Common myeloid progenitor, CD34-positive (primary cell): ENCODE results near the gene NPIPA1.
"Not testable (repeated sequence)": the region's sequence is repeated elsewhere in the genome, so short reads cannot be mapped to it uniquely, and the experiment has no call there.

ENCODE experiments used
- CTCF ChIA-PET: fragments of 350-600 bp; sonication (Branson Sonifier 250); formaldehyde crosslinking; loops from one replicate; lab custom pipeline; 2021; ENCODE audit warnings: antibody characterized with exemption; lab: Charles Lee
- POLR2A ChIA-PET: fragments of 350-600 bp; sonication (Branson Sonifier 250); formaldehyde crosslinking; loops from one replicate; lab custom pipeline; 2021; ENCODE audit warnings: antibody characterized with exemption; lab: Charles Lee
- DNase-seq, 3 donors: peaks; one replicate each; pipeline versions ENCODE4 v3.0.0 to v3.0.0-alpha.2; 2013
- H3K27ac ChIP-seq, 2 experiments: 1 replicate in 1 of 2; 2 replicates in 1 of 2; pipeline ENCODE4 v1.7.0; 2013; ENCODE audit warnings: inconsistent platforms in 2 of 2, low read length in 2 of 2, mild to moderate bottlenecking in 2 of 2, low read depth in 1 of 2, moderate library complexity in 1 of 2; ENCODE audit not compliant: severe bottlenecking in 2 of 2, insufficient read depth in 1 of 2, poor library complexity in 1 of 2
- H3K27me3 ChIP-seq, 5 experiments: replicated peaks in 2 of 5; 1 replicate in 3 of 5; 2 replicates in 2 of 5; pipeline versions ENCODE4 v1.6.1 to v1.7.0; 2013; ENCODE audit warnings: low read length in 4 of 5, mild to moderate bottlenecking in 2 of 5, moderate library complexity in 2 of 5, inconsistent platforms in 1 of 5; ENCODE audit not compliant: insufficient read depth in 5 of 5, control insufficient read depth in 4 of 5
- H3K36me3 ChIP-seq, 4 experiments: 1 replicate in 2 of 4; 2 replicates in 2 of 4; pipeline versions ENCODE4 v1.6.1 to v1.7.0; 2013; ENCODE audit warnings: low read length in 3 of 4, control low read depth in 1 of 4, mild to moderate bottlenecking in 1 of 4; ENCODE audit not compliant: control insufficient read depth in 4 of 4, insufficient read depth in 4 of 4
- H3K4me1 ChIP-seq, 4 experiments: 1 replicate in 3 of 4; 2 replicates in 1 of 4; pipeline versions ENCODE4 v1.6.1 to v1.7.1; 2013; ENCODE audit warnings: low read length in 3 of 4, mild to moderate bottlenecking in 3 of 4, control low read depth in 1 of 4, inconsistent platforms in 1 of 4, moderate library complexity in 1 of 4; ENCODE audit not compliant: control insufficient read depth in 4 of 4, insufficient read depth in 4 of 4; ENCODE audit errors: control extremely low read depth in 1 of 4
- H3K4me3 ChIP-seq, 7 experiments: 1 replicate in 4 of 7; 2 replicates in 3 of 7; pipeline versions ENCODE4 v1.5.1 to v1.7.0; 2013; ENCODE audit warnings: mild to moderate bottlenecking in 7 of 7, low read length in 6 of 7, moderate library complexity in 6 of 7, inconsistent platforms in 2 of 7, low read depth in 2 of 7, control low read depth in 1 of 7; ENCODE audit not compliant: insufficient read depth in 4 of 7, control insufficient read depth in 1 of 7; ENCODE audit errors: extremely low read depth in 1 of 7
- H3K9me3 ChIP-seq, 5 experiments: 1 replicate in 4 of 5; 2 replicates in 1 of 5; pipeline versions ENCODE4 v1.6.1 to v1.7.1; 2013; ENCODE audit warnings: low read length in 4 of 5, mild to moderate bottlenecking in 2 of 5, inconsistent platforms in 1 of 5, low read depth in 1 of 5, moderate library complexity in 1 of 5; ENCODE audit not compliant: control insufficient read depth in 4 of 5, insufficient read depth in 2 of 5; ENCODE audit errors: control extremely low read depth in 1 of 5
- WGBS: methylation state at CpG from one replicate; pipeline ENCODE4 v1.1.5; 2013; ENCODE audit not compliant: insufficient coverage; 5-methylcytosine and 5-hydroxymethylcytosine counted together

The NPIPA1 gene

GRCh38 chr16:14922968-14923367 lies 14.3 kb upstream of the NPIPA1 start:
- CTCF ChIA-PET, H3K4me1 ChIP-seq, POLR2A ChIA-PET, H3K4me3 ChIP-seq, H3K27ac ChIP-seq, H3K36me3 ChIP-seq, H3K27me3 ChIP-seq, DNase-seq, H3K9me3 ChIP-seq: not testable (repeated sequence)
- WGBS: 100% methylated on average over 1 of the region's 16 CpGs

GRCh38 chr16:14923394-14924088 lies 13.7 kb upstream of the NPIPA1 start:
- H3K36me3 ChIP-seq, H3K4me3 ChIP-seq, H3K27ac ChIP-seq, CTCF ChIA-PET, H3K27me3 ChIP-seq, POLR2A ChIA-PET, DNase-seq, H3K9me3 ChIP-seq, H3K4me1 ChIP-seq: not testable (repeated sequence)
- no CpG with 5 or more reads among the region's 31 CpGs for WGBS

- no CpG with 5 or more reads among the region's 17 CpGs for WGBS
- DNase-seq, POLR2A ChIA-PET, H3K27ac ChIP-seq, H3K36me3 ChIP-seq, H3K4me3 ChIP-seq, H3K9me3 ChIP-seq, CTCF ChIA-PET, H3K27me3 ChIP-seq, H3K4me1 ChIP-seq: not testable (repeated sequence)
These were observed 12.9 kb upstream of the NPIPA1 start for GRCh38 chr16:14924359-14924758.

- POLR2A ChIA-PET, H3K4me3 ChIP-seq, H3K36me3 ChIP-seq, DNase-seq, H3K27ac ChIP-seq, H3K9me3 ChIP-seq, H3K27me3 ChIP-seq, H3K4me1 ChIP-seq, CTCF ChIA-PET: not testable (repeated sequence)
- WGBS: no CpG with 5 or more reads among the region's 18 CpGs
These were observed 12.3 kb upstream of the NPIPA1 start for GRCh38 chr16:14924982-14925381.

GRCh38 chr16:14928064-14928714 lies 9.1 kb upstream of the NPIPA1 start:
- H3K27me3 ChIP-seq: not testable (repeated sequence)

GRCh38 chr16:14929176-14929575 lies 8.1 kb upstream of the NPIPA1 start:
- DNase-seq, CTCF ChIA-PET, POLR2A ChIA-PET, H3K9me3 ChIP-seq, H3K27me3 ChIP-seq, H3K27ac ChIP-seq, H3K36me3 ChIP-seq, H3K4me1 ChIP-seq, H3K4me3 ChIP-seq: not testable (repeated sequence)
- WGBS: no CpG with 5 or more reads among the region's 26 CpGs

More at GRCh38 chr16:14928064-14928714, 9.1 kb upstream of the NPIPA1 start:
- H3K27ac ChIP-seq, H3K36me3 ChIP-seq, H3K4me3 ChIP-seq, H3K9me3 ChIP-seq, H3K4me1 ChIP-seq, POLR2A ChIA-PET, CTCF ChIA-PET: not testable (repeated sequence)
- WGBS: 90% methylated on average over 3 of the region's 31 CpGs
- peak in 2 of 3 donors; percentile 13 to 43 for DNase-seq

- DNase-seq, H3K9me3 ChIP-seq, H3K27ac ChIP-seq, H3K36me3 ChIP-seq, H3K4me1 ChIP-seq, POLR2A ChIA-PET, H3K27me3 ChIP-seq, CTCF ChIA-PET, H3K4me3 ChIP-seq: not testable (repeated sequence)
- no CpG with 5 or more reads among the region's 25 CpGs for WGBS
These were observed 7.0 kb upstream of the NPIPA1 start for GRCh38 chr16:14930246-14930645.
